Panc1 (cell line): Measurements from ENCODE around the gene C6orf89. TPM values are rescaled to one million over a fixed set of nuclear protein-coding genes. Genes with fewer than 3 reads are reported as not detected.

ENCODE experiments used
- ATAC-seq: fragments of 200-7000 bp; cut with Tn5 transposase; 2 replicates; pipeline ENCODE4 v1.9.1; 2020; ENCODE audit warnings: mild to moderate bottlenecking, moderate library complexity
- BruUV-seq: library from RNA; stranded (reverse); fragments of 400-500 nt; replicated peaks from 2 replicates; lab custom pipeline; 2021; lab: Mats Ljungman, UMichigan
- CTCF ChIA-PET: fragments of 300-600 bp; sonication (Branson Sonifier 250); formaldehyde crosslinking; loops from one replicate; lab custom pipeline; 2022; ENCODE audit warnings: antibody characterized with exemption; lab: Charles Lee
- POLR2A ChIA-PET: fragments of 300-600 bp; sonication (Branson Sonifier 250); formaldehyde crosslinking; loops from one replicate; lab custom pipeline; 2022; ENCODE audit warnings: antibody characterized with exemption; lab: Charles Lee
- DNase-seq: peaks from one replicate; pipeline ENCODE4 v3.0.0-alpha.2; 2010; ENCODE audit warnings: low read depth, low spot score
- H3K27ac ChIP-seq: 2 replicates; pipeline ENCODE4 v1.5.1; 2011; ENCODE audit warnings: mild to moderate bottlenecking, low read length, inconsistent platforms
- H3K27me3 ChIP-seq: fragments of 200-500 bp; sonication (Bioruptor generic); 2 replicates; pipeline ENCODE4 v1.6.0; 2014; ENCODE audit warnings: low read length, inconsistent platforms; ENCODE audit not compliant: control insufficient read depth, insufficient read depth
- H3K36me3 ChIP-seq: fragments of 200-500 bp; sonication (Bioruptor generic); 2 replicates; pipeline ENCODE4 v1.5.1; 2014; ENCODE audit warnings: inconsistent platforms, mild to moderate bottlenecking, low read length, moderate library complexity; ENCODE audit not compliant: control insufficient read depth, insufficient read depth
- H3K4me1 ChIP-seq: 2 replicates; pipeline ENCODE4 v1.5.1; 2011; ENCODE audit warnings: inconsistent platforms, mild to moderate bottlenecking, low read length, moderate library complexity; ENCODE audit not compliant: control insufficient read depth, insufficient read depth
- H3K4me3 ChIP-seq, 2 experiments: 2 replicates each; pipeline ENCODE4 v1.5.1; 2011 to 2012; ENCODE audit warnings: low read depth in 2 of 2, low read length in 2 of 2, mild to moderate bottlenecking in 2 of 2, inconsistent platforms in 1 of 2, moderate library complexity in 1 of 2
- H3K9me3 ChIP-seq: fragments of 200-500 bp; sonication (Bioruptor generic); 2 replicates; pipeline ENCODE4 v1.5.1; 2014; ENCODE audit warnings: low read depth, mild to moderate bottlenecking, inconsistent platforms, low read length, moderate library complexity; ENCODE audit not compliant: control insufficient read depth, insufficient read depth
- CTCF ChIP-seq: fragments of 450-650 bp; IDR thresholded peaks from 2 replicates; pipeline ENCODE4 v1.5.1; 2017; ENCODE audit warnings: mild to moderate bottlenecking
- POLR2AphosphoS5 ChIP-seq: IDR thresholded peaks from 2 replicates; pipeline ENCODE4 v1.6.1; 2012; ENCODE audit warnings: mild to moderate bottlenecking, low read depth, low read length, moderate library complexity
- REST ChIP-seq, 2 experiments: IDR thresholded peaks; 2 replicates each; pipeline ENCODE4 v1.6.1; 2011 to 2012; ENCODE audit warnings: low read depth in 2 of 2, control low read depth in 1 of 2, low read length in 1 of 2, mild to moderate bottlenecking in 1 of 2, moderate library complexity in 1 of 2; ENCODE audit not compliant: insufficient read depth in 1 of 2
- SIN3A ChIP-seq: IDR thresholded peaks from 2 replicates; pipeline ENCODE4 v1.6.1; 2012; ENCODE audit warnings: low read depth, mild to moderate bottlenecking, low read length, moderate library complexity, borderline replicate concordance; ENCODE audit not compliant: insufficient read depth
- TCF7L2 ChIP-seq: IDR thresholded peaks from 2 replicates; pipeline ENCODE4 v1.6.1; 2011; ENCODE audit warnings: mild to moderate bottlenecking, low read depth, low read length, inconsistent platforms
- in situ Hi-C: cut with HindIII; loops from 2 replicates; pipeline ENCODE4 v1.10.0; 2016; ENCODE audit warnings: low sequenced_read_pairs, low pct_unique_long_range_greater_than_20kb
- intact Hi-C: fragments of 100-400 bp; cut with micrococcal nuclease; formaldehyde crosslinking; loops from one replicate; pipeline ENCODE4 v1.10.0; 2022; ENCODE audit not compliant: unreplicated experiment
- total RNA-seq: library from RNA; stranded (reverse); gene quantifications from one replicate; pipeline ENCODE4 v1.2.1, GENCODE V29; 2021; ENCODE audit not compliant: unreplicated experiment

C6orf89 gene
- total RNA-seq, 1 experiment from 2014 or later: 59.2 TPM

- no peaks in the 10 kb centered on the region for H3K9me3 ChIP-seq
- no peak overlapping the region for H3K4me3 ChIP-seq
- CTCF ChIA-PET: no interaction called here
- peaks cover 10% of the 10 kb centered on the region for H3K4me1 ChIP-seq
- H3K36me3 ChIP-seq: no peaks in the 10 kb centered on the region
- intact Hi-C loops (loop anchor here (10.0 kb wide), 1 partner anchor 230 kb away; no protein-coding TSS in a partner anchor), in situ Hi-C loops (no loop called here)
- ATAC-seq (no peak), DNase-seq (no peak)
- POLR2A ChIA-PET: interaction anchor here (0.6 kb wide), 1 partner anchor 23 kb away, joined by 3 read pairs; no protein-coding TSS in a partner anchor
- no peak for TF ChIP-seq TCF7L2
- no peak for TF ChIP-seq CTCF
- no peak for TF ChIP-seq REST (IDR thresholded peaks at IDR 0.05; ENCODE audit: insufficient read depth in 1 of 2, low read depth in 2 of 2, low read length in 1 of 2)
- TF ChIP-seq SIN3A: no peak
- no TSS peak for BruUV-seq
- H3K27ac ChIP-seq: no peak overlapping the region
- no peaks in the 10 kb centered on the region for H3K27me3 ChIP-seq
Measured at GRCh38 chr6:36845233-36845632, 40.5 kb upstream of the C6orf89 start.

DNA sequence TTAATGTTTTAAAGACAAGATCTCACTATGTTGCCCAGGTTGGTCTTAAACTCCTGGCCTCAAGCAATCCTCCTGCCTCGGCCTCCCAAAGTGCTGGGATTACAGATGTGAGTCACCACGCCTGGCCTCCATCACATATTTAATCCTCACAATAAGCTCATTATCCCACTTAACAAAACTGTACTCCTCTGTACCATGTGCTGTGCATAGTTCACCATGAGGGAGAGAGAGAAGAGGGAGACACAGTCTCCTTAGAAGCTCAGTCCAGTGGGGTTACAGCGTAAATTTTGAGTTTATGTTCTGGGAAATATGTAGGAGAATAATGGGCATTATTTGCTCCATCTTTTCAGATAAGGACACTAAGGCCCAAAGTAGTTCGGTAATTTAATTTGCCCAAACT is 38.6 kb upstream of the C6orf89 start:
- Histone ChIP-seq H3K36me3 (no peaks in the 10 kb centered on the region), H3K4me1 (no peaks in the 10 kb centered on the region; the same call in 1 of the 2 replicates), H3K9me3 (no peaks in the 10 kb centered on the region), H3K4me3 (no peak overlapping the region), H3K27ac (no peak overlapping the region), H3K27me3 (no peaks in the 10 kb centered on the region)
- TF ChIP-seq SIN3A: no peak
- no peak for TF ChIP-seq CTCF
- no peak for TF ChIP-seq POLR2AphosphoS5
- TF ChIP-seq TCF7L2: no peak
- no peak for TF ChIP-seq REST (IDR thresholded peaks at IDR 0.05; ENCODE audit: insufficient read depth in 1 of 2, low read depth in 2 of 2, low read length in 1 of 2)
- in situ Hi-C loops (no loop called here), intact Hi-C loops (loop anchor here (10.0 kb wide), 1 partner anchor 232 kb away; no protein-coding TSS in a partner anchor)
- ATAC-seq (no peak), DNase-seq (no peak)
- ChIA-PET CTCF (no interaction called here), POLR2A (no interaction called here)
- no TSS peak for BruUV-seq
